DND-41 (cell line): Measurements from ENCODE around the gene RPL14.

ENCODE experiments used
- CTCF ChIP-seq: IDR thresholded peaks from 2 replicates; pipeline ENCODE4 v1.5.1; 2012; ENCODE audit warnings: borderline replicate concordance, low read length, moderate library complexity, mild to moderate bottlenecking; ENCODE audit not compliant: poor library complexity, severe bottlenecking; ENCODE audit errors: extremely low read depth
- EZH2 ChIP-seq: IDR thresholded peaks from 3 replicates; pipeline ENCODE4 v1.6.1; 2012; ENCODE audit warnings: borderline replicate concordance, low read depth, mild to moderate bottlenecking, moderate library complexity, low read length, inconsistent platforms; ENCODE audit not compliant: severe bottlenecking

- TF ChIP-seq CTCF (no peak), EZH2 (no peak)
Measured at GRCh38 chr3:40497288-40497687, 40.1 kb downstream of the RPL14 start.
